Right renal pelvis (tissue), 4 donors: ENCODE results near the gene USP21. TPM values are rescaled to one million over a fixed set of nuclear protein-coding genes. Genes with fewer than 3 reads are reported as not detected.

Experiments
- DNase-seq, 4 donors: peaks; one replicate each; pipeline ENCODE4 v3.0.0-alpha.2; 2013; ENCODE audit warnings: low read depth in 4 of 4, low spot score in 3 of 4, missing footprints in 1 of 4
- polyA plus RNA-seq, 4 donors: library from polyadenylated mRNA; unstranded; fragments of 120-200 nt; gene quantifications; one replicate each; pipeline ENCODE4 v1.2.1, GENCODE V29; 2013; ENCODE audit not compliant: insufficient read length in 4 of 4

The USP21 gene
- polyA plus RNA-seq, 4 donors = 45.7 to 51.3 (median 51.0) TPM

- no peak for DNase-seq
Observed at GRCh38 chr1:161207173-161207572, 47.9 kb downstream of the USP21 start.

- DNase-seq = no peak
Observed at GRCh38 chr1:161209790-161210409, 50.6 kb downstream of the USP21 start.

GRCh38 chr1:161214369-161214768 lies 55.1 kb downstream of the USP21 start:
- DNase-seq = no peak

GRCh38 chr1:161215076-161215475 lies 55.8 kb downstream of the USP21 start, which contains the start of gene FCER1G:
Gene FCER1G, plus strand, starts transcription at chr1:161215295. Its CDS starts 27 bp downstream, at chr1:161215322.
- no peak for DNase-seq

Other genes starting within 250 kb of the USP21 start
- gene ITLN2, start 204.7 kb upstream of the USP21 start, polyA plus RNA-seq = under 1 TPM in 1 of 4 donors, not detected in 3; 0.06 TPM
- 100 to 1,000 TPM in 1 of 4 donors, 10 to 100 TPM in 3; 81.3 to 103 (median 95.5) TPM for gene F11R, start 138.3 kb upstream of the USP21 start, polyA plus RNA-seq
- gene TSTD1, start 120.5 kb upstream of the USP21 start, polyA plus RNA-seq = 10 to 100 TPM; 44.6 to 80.5 (median 47.9) TPM
- gene USF1, start 113.5 kb upstream of the USP21 start, polyA plus RNA-seq = 10 to 100 TPM; 55.0 to 59.3 (median 56.6) TPM
- 1 to 10 TPM; 1.8 to 2.3 (median 2.0) TPM for gene ARHGAP30, start 89.6 kb upstream of the USP21 start, polyA plus RNA-seq
- 1 to 10 TPM; 1.9 to 4.9 (median 3.4) TPM for gene NECTIN4, start 69.9 kb upstream of the USP21 start, polyA plus RNA-seq
- 10 to 100 TPM; 15.9 to 19.9 (median 18.3) TPM for gene KLHDC9, start 61.1 kb upstream of the USP21 start, polyA plus RNA-seq
- 10 to 100 TPM; 64.7 to 90.0 (median 71.0) TPM for gene PFDN2, start 41.5 kb upstream of the USP21 start, polyA plus RNA-seq
- gene NIT1, start 41.4 kb upstream of the USP21 start, polyA plus RNA-seq = 10 to 100 TPM; 47.8 to 55.3 (median 52.1) TPM
- gene DEDD, start 26.8 kb upstream of the USP21 start, polyA plus RNA-seq = 10 to 100 TPM; 47.2 to 59.6 (median 50.8) TPM
- 100 to 1,000 TPM; 147 to 165 (median 159) TPM for gene UFC1, start 5.5 kb upstream of the USP21 start, polyA plus RNA-seq
- gene PPOX, start 6.9 kb downstream of the USP21 start, polyA plus RNA-seq = 10 to 100 TPM; 36.3 to 44.0 (median 37.4) TPM
- 10 to 100 TPM; 43.6 to 46.2 (median 44.9) TPM for gene B4GALT3, start 18.0 kb downstream of the USP21 start, polyA plus RNA-seq
- gene ADAMTS4, start 39.6 kb downstream of the USP21 start, polyA plus RNA-seq = 1 to 10 TPM in 2 of 4 donors, under 1 TPM in 2; 0.66 to 1.4 (median 1.0) TPM
- 100 to 1,000 TPM; 174 to 198 (median 193) TPM for gene NDUFS2, start 42.9 kb downstream of the USP21 start, polyA plus RNA-seq
- 10 to 100 TPM; 12.0 to 16.1 (median 15.4) TPM for gene FCER1G, start 55.8 kb downstream of the USP21 start, polyA plus RNA-seq
- 1 to 10 TPM in 1 of 4 donors, under 1 TPM in 2, not detected in 1; 0.13 to 6.0 (median 0.47) TPM for gene APOA2, start 64.1 kb downstream of the USP21 start, polyA plus RNA-seq
- 10 to 100 TPM; 14.5 to 15.5 (median 14.9) TPM for gene TOMM40L, start 66.6 kb downstream of the USP21 start, polyA plus RNA-seq
- 1 to 10 TPM; 2.0 to 4.3 (median 3.8) TPM for gene NR1I3, start 78.7 kb downstream of the USP21 start, polyA plus RNA-seq
- 1 to 10 TPM in 2 of 4 donors, under 1 TPM in 2; 0.91 to 1.6 (median 0.98) TPM for gene PCP4L1, start 99.2 kb downstream of the USP21 start, polyA plus RNA-seq
- 10 to 100 TPM in 1 of 4 donors, 1 to 10 TPM in 3; 4.2 to 12.5 (median 4.6) TPM for gene MPZ, start 150.5 kb downstream of the USP21 start, polyA plus RNA-seq
- 100 to 1,000 TPM; 265 to 291 (median 279) TPM for gene SDHC, start 154.9 kb downstream of the USP21 start, polyA plus RNA-seq
- 10 to 100 TPM; 11.8 to 16.8 (median 13.9) TPM for gene CFAP126, start 208.4 kb downstream of the USP21 start, polyA plus RNA-seq